H1 (cell line): ENCODE measurements around the gene NADK2. TPM values are rescaled to one million over a fixed set of nuclear protein-coding genes. Genes with fewer than 3 reads are reported as not detected.

Experiments used
- CTCF ChIA-PET: fragments of 300-600 bp; sonication (Branson Sonifier 250); formaldehyde crosslinking; loops from one replicate; lab custom pipeline; 2021; ENCODE audit not compliant: partially characterized antibody; lab: Charles Lee
- POLR2A ChIA-PET: fragments of 300-600 bp; sonication (Branson Sonifier 250); formaldehyde crosslinking; loops from one replicate; lab custom pipeline; 2021; ENCODE audit warnings: inconsistent platforms; ENCODE audit not compliant: partially characterized antibody; lab: Charles Lee
- DNase-seq, 2 experiments: peaks; one replicate each; pipeline versions ENCODE4 v3.0.0 to v3.0.0-alpha.2; 2010 to 2022; ENCODE audit warnings: low spot score in 2 of 2, low read depth in 1 of 2, mixed read lengths in 1 of 2
- FAIRE-seq: peaks from 2 replicates; lab custom pipeline; 2011; peaks lifted over from hg19 to GRCh38; lab: Jason Lieb, UNC
- H2AFZ ChIP-seq: 2 replicates; pipeline ENCODE4 v1.8.1; 2012; ENCODE audit warnings: low read length, inconsistent platforms
- H2AK5ac ChIP-seq: 2 replicates; pipeline ENCODE4 v1.6.1; 2013; ENCODE audit warnings: low read depth, low read length
- H2BK120ac ChIP-seq: replicated peaks from 2 replicates; pipeline ENCODE3; 2013; ENCODE audit warnings: low read depth, low read length, inconsistent platforms
- H2BK12ac ChIP-seq: 2 replicates; pipeline ENCODE4 v1.6.1; 2013; ENCODE audit warnings: low read depth, low read length
- H2BK15ac ChIP-seq: 2 replicates; pipeline ENCODE4 v1.6.1; 2013; ENCODE audit warnings: low read length
- H2BK20ac ChIP-seq: 2 replicates; pipeline ENCODE4 v1.6.1; 2013; ENCODE audit warnings: low read length
- H2BK5ac ChIP-seq: 2 replicates; pipeline ENCODE4 v1.6.1; 2013; ENCODE audit warnings: low read depth, low read length
- H3K14ac ChIP-seq: 2 replicates; pipeline ENCODE4 v1.6.1; 2013; ENCODE audit warnings: inconsistent platforms; ENCODE audit not compliant: insufficient read length
- H3K18ac ChIP-seq: 2 replicates; pipeline ENCODE4 v1.6.1; 2013; ENCODE audit warnings: low read length; ENCODE audit errors: extremely low read depth
- H3K23ac ChIP-seq: 2 replicates; pipeline ENCODE4 v1.6.1; 2013; ENCODE audit warnings: inconsistent platforms; ENCODE audit not compliant: insufficient read length
- H3K23me2 ChIP-seq: 2 replicates; pipeline ENCODE4 v1.6.1; 2013; ENCODE audit warnings: low read depth, low read length
- H3K27ac ChIP-seq: 2 replicates; pipeline ENCODE4 v1.6.1; 2011; ENCODE audit warnings: low read depth, low read length, inconsistent platforms
- H3K27me3 ChIP-seq, 4 experiments: replicated peaks in 1 of 4; 1 replicate in 1 of 4; 2 replicates in 3 of 4; pipeline versions ENCODE4 v1.6.1 to v1.8.1; 2011 to 2013; ENCODE audit warnings: low read length in 3 of 4, mild to moderate bottlenecking in 3 of 4, inconsistent platforms in 2 of 4, mixed read lengths in 2 of 4, moderate library complexity in 1 of 4; ENCODE audit not compliant: control insufficient read depth in 3 of 4, insufficient read depth in 3 of 4; ENCODE audit errors: extremely low read depth in 1 of 4
- H3K36me3 ChIP-seq, 4 experiments: 2 replicates each; pipeline versions ENCODE4 v1.6.1 to v1.8.1; 2011 to 2013; ENCODE audit warnings: mild to moderate bottlenecking in 4 of 4, low read length in 3 of 4, moderate library complexity in 2 of 4, control low read depth in 1 of 4, inconsistent platforms in 1 of 4; ENCODE audit not compliant: insufficient read depth in 4 of 4, control insufficient read depth in 2 of 4
- H3K4ac ChIP-seq: replicated peaks from 2 replicates; pipeline ENCODE3; 2013; ENCODE audit warnings: low read length, low read depth, mixed read lengths, inconsistent platforms; ENCODE audit not compliant: insufficient read length
- H3K4me1 ChIP-seq, 4 experiments: replicated peaks in 1 of 4; 1 replicate in 1 of 4; 2 replicates in 3 of 4; pipeline versions ENCODE4 v1.6.1 to v1.8.1; 2011 to 2013; ENCODE audit warnings: low read length in 3 of 4, inconsistent platforms in 2 of 4, mixed read lengths in 1 of 4; ENCODE audit not compliant: insufficient read depth in 4 of 4, control insufficient read depth in 3 of 4
- H3K4me2 ChIP-seq, 2 experiments: 2 replicates each; pipeline versions ENCODE4 v1.6.1 to v1.8.1; 2011 to 2013; ENCODE audit warnings: low read depth in 2 of 2, low read length in 2 of 2, control low read depth in 1 of 2, inconsistent platforms in 1 of 2, mild to moderate bottlenecking in 1 of 2; ENCODE audit not compliant: insufficient read depth in 1 of 2
- H3K4me3 ChIP-seq, 4 experiments: fragments of 200-600, 300-600 bp in 1 of 4; sonication (generic), shearing (Covaris generic), sonication (Bioruptor Twin) in 1 of 4; 2 replicates each; pipeline versions ENCODE4 v1.5.1 to v1.8.1; 2011 to 2016; ENCODE audit warnings: low read length in 4 of 4, low read depth in 3 of 4, control low read depth in 2 of 4, inconsistent platforms in 2 of 4, mild to moderate bottlenecking in 2 of 4, mixed read lengths in 1 of 4, moderate library complexity in 1 of 4; ENCODE audit not compliant: insufficient read depth in 2 of 4; ENCODE audit errors: extremely low read depth in 1 of 4
- H3K56ac ChIP-seq: replicated peaks from 2 replicates; pipeline ENCODE3; 2013; ENCODE audit warnings: low read depth, mild to moderate bottlenecking, mixed read lengths, low read length, inconsistent platforms; ENCODE audit not compliant: insufficient read length
- H3K79me1 ChIP-seq: 2 replicates; pipeline ENCODE4 v1.6.1; 2013; ENCODE audit warnings: low read depth, low read length, control low read depth
- H3K79me2 ChIP-seq, 2 experiments: 2 replicates each; pipeline versions ENCODE4 v1.6.1 to v1.8.1; 2012 to 2013; ENCODE audit warnings: low read length in 2 of 2, mild to moderate bottlenecking in 2 of 2, inconsistent platforms in 1 of 2; ENCODE audit not compliant: insufficient read depth in 2 of 2, control insufficient read depth in 1 of 2
- H3K9ac ChIP-seq, 4 experiments: replicated peaks in 1 of 4; 1 replicate in 1 of 4; 2 replicates in 3 of 4; pipeline versions ENCODE4 v1.6.1 to v1.8.1; 2011 to 2013; ENCODE audit warnings: low read depth in 3 of 4, low read length in 3 of 4, control low read depth in 2 of 4, mild to moderate bottlenecking in 2 of 4, moderate library complexity in 2 of 4, inconsistent platforms in 1 of 4; ENCODE audit errors: extremely low read depth in 1 of 4
- H3K9me3 ChIP-seq, 2 experiments: 2 replicates each; pipeline versions ENCODE4 v1.6.1 to v1.8.1; 2012 to 2013; ENCODE audit warnings: mild to moderate bottlenecking in 2 of 2, moderate library complexity in 2 of 2, control low read depth in 1 of 2, inconsistent platforms in 1 of 2, low read depth in 1 of 2, low read length in 1 of 2, mixed read lengths in 1 of 2; ENCODE audit not compliant: insufficient read depth in 2 of 2
- H4K20me1 ChIP-seq, 2 experiments: replicated peaks in 1 of 2; 2 replicates each; pipeline versions ENCODE3 to v1.8.1; 2011 to 2013; ENCODE audit warnings: inconsistent platforms in 2 of 2, low read length in 2 of 2, mild to moderate bottlenecking in 1 of 2; ENCODE audit not compliant: insufficient read depth in 2 of 2, control insufficient read depth in 1 of 2
- H4K5ac ChIP-seq: 2 replicates; pipeline ENCODE4 v1.6.1; 2013; ENCODE audit warnings: low read length, low read depth, mixed read lengths, inconsistent platforms; ENCODE audit not compliant: insufficient read length
- H4K8ac ChIP-seq: 2 replicates; pipeline ENCODE4 v1.8.0; 2013; ENCODE audit warnings: mild to moderate bottlenecking, moderate library complexity, low read length, inconsistent platforms; ENCODE audit not compliant: insufficient read depth; ENCODE audit errors: extremely low read depth
- H4K91ac ChIP-seq: replicated peaks from 2 replicates; pipeline ENCODE3; 2013; ENCODE audit warnings: low read length, mixed read lengths, inconsistent platforms; ENCODE audit not compliant: insufficient read length
- CBX8 ChIP-seq: fragments of 300-800, 300-1000 bp; sonication (generic); IDR thresholded peaks from 2 replicates; pipeline ENCODE4 v1.7.1; 2016; ENCODE audit warnings: low read depth, low read length, borderline replicate concordance
- CHD2 ChIP-seq: IDR thresholded peaks from 2 replicates; pipeline ENCODE4 v1.6.1; 2012; ENCODE audit warnings: low read length, improper control_type of control experiment
- CTBP2 ChIP-seq: IDR thresholded peaks from 2 replicates; pipeline ENCODE4 v1.7.0; 2011; ENCODE audit warnings: borderline replicate concordance, mild to moderate bottlenecking, moderate library complexity, mixed read lengths, low read length; ENCODE audit not compliant: insufficient read depth, insufficient read length
- HDAC2 ChIP-seq, 2 experiments: fragments of 300-600 bp in 1 of 2; sonication (generic) in 1 of 2; IDR thresholded peaks; 2 replicates each; pipeline ENCODE4 v1.6.1; 2011 to 2012; ENCODE audit warnings: low read depth in 2 of 2, low read length in 2 of 2, mild to moderate bottlenecking in 2 of 2, moderate library complexity in 2 of 2, borderline replicate concordance in 1 of 2, inconsistent platforms in 1 of 2
- HDAC6 ChIP-seq: IDR thresholded peaks from one replicate; pipeline ENCODE4 v1.7.1; 2012; ENCODE audit warnings: low read depth, mild to moderate bottlenecking, inconsistent platforms, low read length, moderate library complexity
- JUN ChIP-seq: IDR thresholded peaks from 2 replicates; pipeline ENCODE4 v1.6.1; 2011; ENCODE audit warnings: low read depth, mild to moderate bottlenecking, improper control_type of control experiment, low read length
- PHF8 ChIP-seq: fragments of 200-600 bp; sonication (generic); conservative IDR thresholded peaks from 2 replicates; pipeline ENCODE4 v1.7.1; 2012; ENCODE audit warnings: low read depth, mild to moderate bottlenecking, inconsistent platforms, low read length, moderate library complexity
- SIN3A ChIP-seq, 2 experiments: IDR thresholded peaks in 1 of 2; conservative IDR thresholded peaks in 1 of 2; 2 replicates each; pipeline ENCODE4 v1.6.1; 2011 to 2012; ENCODE audit warnings: low read length in 2 of 2, improper control_type of control experiment in 1 of 2, low read depth in 1 of 2, mild to moderate bottlenecking in 1 of 2
- SP1 ChIP-seq: IDR thresholded peaks from 2 replicates; pipeline ENCODE4 v1.6.1; 2011; ENCODE audit warnings: low read depth, low read length
- SP4 ChIP-seq: IDR thresholded peaks from 2 replicates; pipeline ENCODE4 v1.6.1; 2012; ENCODE audit warnings: low read length, inconsistent platforms
- TAF1 ChIP-seq: IDR thresholded peaks from 2 replicates; pipeline ENCODE4 v1.6.1; 2011; ENCODE audit warnings: mild to moderate bottlenecking, low read depth, low read length
- TBP ChIP-seq: IDR thresholded peaks from 2 replicates; pipeline ENCODE4 v1.6.1; 2011; ENCODE audit warnings: low read depth, low read length, improper control_type of control experiment
- TEAD4 ChIP-seq: IDR thresholded peaks from 2 replicates; pipeline ENCODE4 v1.6.1; 2012; ENCODE audit warnings: low read depth, low read length, inconsistent platforms, mixed read lengths
- ZNF274 ChIP-seq: IDR thresholded peaks from 2 replicates; pipeline ENCODE4 v1.7.0; 2012; ENCODE audit warnings: low read length, borderline replicate concordance; ENCODE audit errors: extremely low read depth
- WGBS, 2 experiments: shearing (Covaris generic) in 1 of 2; methylation state at CpG; one replicate each; pipeline versions ENCODE4 v1.1.6 to v1.1.7; 2013 to 2015; ENCODE audit warnings: low lambda C conversion rate in 2 of 2, mixed read lengths in 2 of 2, inconsistent platforms in 1 of 2, low coverage in 1 of 2, missing lambda C conversion rate in 1 of 2; ENCODE audit not compliant: insufficient replicate concordance in 2 of 2, insufficient coverage in 1 of 2, insufficient read length in 1 of 2; ENCODE audit errors: extremely low coverage in 1 of 2, missing lambda C conversion rate in 1 of 2; 5-methylcytosine and 5-hydroxymethylcytosine counted together
- polyA plus RNA-seq, 7 experiments: library from polyadenylated mRNA; depleted of rRNA in 3 of 7; stranded (reverse) in 5 of 7; unstranded in 2 of 7; fragments of >200 nt in 5 of 7; fragments of 200-250 nt in 2 of 7; gene quantifications; 1 replicate in 5 of 7; 2 replicates in 1 of 7; 4 replicates in 1 of 7; pipeline versions ENCODE4 v1.2.1 to v1.2.3, GENCODE V29; 2011 to 2013; ENCODE audit warnings: missing spikeins in 2 of 7, mixed read lengths in 2 of 7
- total RNA-seq: library from RNA; stranded (reverse); fragmentation: NEBNext Ultra II Directional; extraction: Animal tissue kit (Norgen Biotek cat#: 25700); gene quantifications from 2 replicates; pipeline ENCODE4 v1.2.1, GENCODE V29; 2021

NADK2 gene
- total and polyA plus RNA-seq, 2 of the 8 experiments (the other 6 are each of a cell fraction or from before 2014, with no cell fraction given): 3.4 to 16.1 TPM

- H4K5ac ChIP-seq: no peak overlapping the region
- peaks cover 0 to 43% of the 10 kb centered on the region in 2 experiments; a peak in 3 of 4 replicates for H3K79me2 ChIP-seq
- H2BK15ac ChIP-seq: no peak overlapping the region
- H2BK5ac ChIP-seq: no peak overlapping the region
- H3K79me1 ChIP-seq: no peaks in the 10 kb centered on the region; the same call in 1 of the 2 replicates
- no peak overlapping the region for H3K14ac ChIP-seq
- peaks cover 0 to 4% of the 10 kb centered on the region in 2 experiments for H4K20me1 ChIP-seq
- H3K23ac ChIP-seq: no peak overlapping the region
- no peaks in the 10 kb centered on the region for H3K23me2 ChIP-seq
- no peak overlapping the region for H2AK5ac ChIP-seq
- H3K9me3 ChIP-seq: no peaks in the 10 kb centered on the region
- no peak overlapping the region for H3K4me3 ChIP-seq
- no peak overlapping the region for H4K8ac ChIP-seq
- no peak overlapping the region for H3K4ac ChIP-seq
- POLR2A ChIA-PET: interaction anchor here (1.2 kb wide), 2 partner anchors 10 to 84 kb away, joined by 3 to 4 read pairs; partner anchors contain the start of gene NADK2
- H3K56ac ChIP-seq: no peak overlapping the region
- no peak overlapping the region for H2AFZ ChIP-seq
- H2BK120ac ChIP-seq: no peak overlapping the region
- no peaks in the 10 kb centered on the region for H3K27me3 ChIP-seq
- no peak overlapping the region for H4K91ac ChIP-seq
- H3K4me1 ChIP-seq: peaks cover 0 to 3% (median under 1%) of the 10 kb centered on the region in 4 experiments; a peak in 3 of 7 replicates
- 78% methylated on average over 2 of the region's 2 CpGs; no CpG with 5 or more reads in 1 of the 2 experiments for WGBS, 2 experiments
- CTCF ChIA-PET: interaction anchor here (0.6 kb wide), 1 partner anchor 81 kb away, joined by 3 read pairs; no protein-coding TSS in a partner anchor
- H3K27ac ChIP-seq: no peak overlapping the region
- no peak overlapping the region for H3K18ac ChIP-seq
- no peak overlapping the region for H2BK20ac ChIP-seq
- H2BK12ac ChIP-seq: no peak overlapping the region
- no peak for FAIRE-seq
- H3K36me3 ChIP-seq: peaks cover 2 to 74% (median 40%) of the 10 kb centered on the region in 4 experiments; a peak in 7 of 8 replicates
- no peak overlapping the region for H3K9ac ChIP-seq
- DNase-seq: no peak
- H3K4me2 ChIP-seq: no peak overlapping the region
- TF ChIP-seq SP4 (no peak), SP1 (no peak), JUN (no peak), SIN3A (conservative IDR thresholded peaks at IDR 0.05 in 1 of 2, IDR thresholded peaks at IDR 0.05 in 1 of 2; ENCODE audit: low read depth in 1 of 2, low read length in 2 of 2) (no peak), CHD2 (no peak), CTBP2 (no peak), TEAD4 (no peak), HDAC2 (IDR thresholded peaks at IDR 0.05; ENCODE audit: borderline replicate concordance in 1 of 2, low read depth in 2 of 2, low read length in 2 of 2) (no peak), TBP (no peak), CBX8 (no peak), ZNF274 (no peak), HDAC6 (no peak), TAF1 (no peak), PHF8 (no peak)
Observed at GRCh38 chr5:36158144-36158543, 83.6 kb downstream of the NADK2 start.
